ENCODE data around the gene ATG12. TPM values are rescaled to one million over a fixed set of nuclear protein-coding genes. Genes with fewer than 3 reads are reported as not detected.

ATG12 gene
- total and polyA plus RNA-seq, 2 of the 8 experiments (the other 6 are each of a cell fraction or from before 2014, with no cell fraction given), result 23.8 to 49.3 TPM

DNA sequence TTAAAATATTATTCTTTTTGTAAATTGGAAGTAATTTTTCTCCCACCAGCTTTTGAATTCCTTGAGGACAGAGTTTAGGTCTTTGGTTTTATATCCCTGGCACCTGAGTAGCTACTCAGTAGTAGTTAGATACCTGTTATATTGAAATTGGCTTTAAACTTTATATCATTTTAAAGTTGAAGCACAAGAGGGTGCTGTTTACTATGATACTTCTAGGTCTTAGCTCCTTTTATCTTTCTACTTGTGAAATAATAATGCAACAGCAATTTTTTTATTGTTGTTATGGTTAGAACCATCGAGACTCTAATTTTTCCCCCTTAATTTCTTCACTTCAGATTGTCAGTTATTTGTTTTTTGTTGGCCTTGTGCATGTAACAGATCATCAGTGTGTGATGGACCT, 46.7 kb upstream of the ATG12 start:
- no peaks in the 10 kb centered on the region for H3K79me1 ChIP-seq (ENCODE audit: low read depth, low read length)
- H3K23me2 ChIP-seq (ENCODE audit: low read depth, low read length), result no peaks in the 10 kb centered on the region
- DNase-seq (ENCODE audit: low read depth in 1 of 2, low spot score in 2 of 2) (no peak), FAIRE-seq (no peak)
- H4K20me1 ChIP-seq (replicated peaks in 1 of 2; ENCODE audit: control insufficient read depth in 1 of 2, insufficient read depth in 2 of 2, low read length in 2 of 2), result peaks cover 0 to 2% of the 10 kb centered on the region in 2 experiments
- H2BK120ac ChIP-seq (replicated peaks; ENCODE audit: low read depth, low read length), result no peak overlapping the region
- no peak overlapping the region for H3K27ac ChIP-seq (ENCODE audit: low read depth, low read length)
- ChIA-PET CTCF (ENCODE audit: partially characterized antibody) (interaction anchor here (0.8 to 3.5 kb wide), 3 partner anchors 9 to 180 kb away, joined by 3 to 21 read pairs (median 3); no protein-coding TSS in a partner anchor), POLR2A (ENCODE audit: partially characterized antibody) (no interaction called here)
- no peak overlapping the region for H2AFZ ChIP-seq (ENCODE audit: low read length)
- no peak overlapping the region for H2BK5ac ChIP-seq (ENCODE audit: low read depth, low read length)
- H3K23ac ChIP-seq (ENCODE audit: insufficient read length), result no peak overlapping the region
- no peak overlapping the region for H3K4me2 ChIP-seq (ENCODE audit: insufficient read depth in 1 of 2, low read depth in 2 of 2, low read length in 2 of 2)
- no peak overlapping the region for H2AK5ac ChIP-seq (ENCODE audit: low read depth, low read length)
- no peaks in the 10 kb centered on the region for H3K27me3 ChIP-seq (replicated peaks in 1 of 4; ENCODE audit: control insufficient read depth in 3 of 4, extremely low read depth in 1 of 4, insufficient read depth in 3 of 4, low read length in 3 of 4)
- H3K9ac ChIP-seq (replicated peaks in 1 of 4; ENCODE audit: extremely low read depth in 1 of 4, low read depth in 3 of 4, low read length in 3 of 4), result no peak overlapping the region
- H3K56ac ChIP-seq (replicated peaks; ENCODE audit: insufficient read length, low read depth, low read length), result no peak overlapping the region
- H3K18ac ChIP-seq (ENCODE audit: extremely low read depth, low read length), result no peak overlapping the region
- H3K36me3 ChIP-seq (ENCODE audit: control insufficient read depth in 2 of 4, insufficient read depth in 4 of 4, low read length in 3 of 4), result no peaks in the 10 kb centered on the region
- H2BK20ac ChIP-seq (ENCODE audit: low read length), result no peak overlapping the region
- no peak overlapping the region for H3K4ac ChIP-seq (replicated peaks; ENCODE audit: insufficient read length, low read depth, low read length)
- H4K91ac ChIP-seq (replicated peaks; ENCODE audit: insufficient read length, low read length), result no peak overlapping the region
- H3K4me3 ChIP-seq (ENCODE audit: extremely low read depth in 1 of 4, insufficient read depth in 2 of 4, low read depth in 3 of 4, low read length in 4 of 4), result no peak overlapping the region
- no peak overlapping the region for H3K14ac ChIP-seq (ENCODE audit: insufficient read length)
- no peak overlapping the region for H4K8ac ChIP-seq (ENCODE audit: extremely low read depth, insufficient read depth, low read length)
- no peak overlapping the region for H4K5ac ChIP-seq (ENCODE audit: insufficient read length, low read depth, low read length)
- H3K79me2 ChIP-seq (ENCODE audit: control insufficient read depth in 1 of 2, insufficient read depth in 2 of 2, low read length in 2 of 2), result no peaks in the 10 kb centered on the region
- H3K4me1 ChIP-seq (replicated peaks in 1 of 4; ENCODE audit: control insufficient read depth in 3 of 4, insufficient read depth in 4 of 4, low read length in 3 of 4), result no peaks in the 10 kb centered on the region
- H2BK12ac ChIP-seq (ENCODE audit: low read depth, low read length), result no peak overlapping the region
- no peak overlapping the region for H2BK15ac ChIP-seq (ENCODE audit: low read length)
- no peaks in the 10 kb centered on the region for H3K9me3 ChIP-seq (ENCODE audit: insufficient read depth in 2 of 2, low read depth in 1 of 2, low read length in 1 of 2)
- WGBS, 2 experiments (ENCODE audit: extremely low coverage in 1 of 2, insufficient coverage in 1 of 2, insufficient read length in 1 of 2, insufficient replicate concordance in 2 of 2, low coverage in 1 of 2, low lambda C conversion rate in 2 of 2, missing lambda C conversion rate in 1 of 2), result 79% methylated on average over 1 of the region's 1 CpG; no CpG with 5 or more reads in 1 of the 2 experiments
- TF ChIP-seq BACH1 (IDR thresholded peaks at IDR 0.05; ENCODE audit: low read length) (no peak), GTF2F1 (IDR thresholded peaks at IDR 0.05; ENCODE audit: borderline replicate concordance, low read depth, low read length) (no peak), POU5F1 (IDR thresholded peaks at IDR 0.05; ENCODE audit: low read depth, low read length) (no peak), RBBP5 (IDR thresholded peaks at IDR 0.05; ENCODE audit: borderline replicate concordance, low read depth, low read length) (no peak)
